ENCODE measurements around the gene KANSL1L. TPM values are rescaled to one million over a fixed set of nuclear protein-coding genes. Genes with fewer than 3 reads are reported as not detected.

The KANSL1L gene
- total and polyA plus RNA-seq, 10 of the 15 experiments (the other 5 are each of a cell fraction or from before 2014, with no cell fraction given) = 1.2 to 9.5 (median 3.7) TPM

DNA sequence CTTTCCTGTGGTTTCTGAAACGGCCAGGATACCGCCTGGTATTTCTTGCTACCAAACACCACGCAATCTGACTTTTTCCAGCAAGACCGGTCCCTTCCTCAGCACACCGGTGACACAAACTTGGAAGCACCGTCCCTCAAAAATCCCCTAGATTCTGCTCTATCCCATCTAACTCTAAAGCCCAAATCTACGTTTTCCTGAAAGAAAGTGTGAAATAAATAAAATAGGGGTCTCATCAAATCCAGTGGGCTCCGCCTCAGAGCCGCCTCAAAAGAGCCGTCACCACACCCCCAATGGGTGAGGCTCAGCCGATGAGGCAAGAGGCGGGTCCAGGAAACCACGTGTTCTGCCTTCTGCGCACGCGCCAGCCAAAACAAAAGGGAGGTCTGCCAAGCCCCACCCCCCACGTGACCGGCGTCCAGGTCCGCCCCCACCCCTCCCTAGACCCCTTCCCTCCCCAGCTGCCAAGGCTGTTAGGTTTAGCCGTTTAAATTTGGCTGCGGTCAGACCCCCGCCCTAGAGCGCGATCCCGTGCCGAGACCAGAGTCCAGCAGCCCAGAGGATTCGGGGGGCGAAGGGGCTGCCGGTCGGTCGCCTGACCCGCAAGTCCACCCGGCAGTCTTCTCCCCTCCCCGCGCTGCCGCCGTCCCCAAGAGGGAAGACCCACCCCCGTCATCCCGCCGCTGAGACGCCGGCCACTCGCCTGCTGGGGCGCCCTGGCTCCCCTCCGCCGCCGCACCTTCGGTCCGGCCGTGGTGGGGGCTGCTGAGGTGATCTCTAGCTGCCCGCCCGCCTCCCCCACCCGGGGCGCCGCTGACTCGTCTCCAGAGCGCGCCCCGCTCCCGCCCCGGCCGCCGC lies 534 bp downstream of the KANSL1L start (continued):
- TF ChIP-seq SKIL (IDR thresholded peaks at IDR 0.05; ENCODE audit: low read depth, poor library complexity, severe bottlenecking) (peak; percentile 30), SUPT20H (IDR thresholded peaks at IDR 0.05; ENCODE audit: borderline replicate concordance, control insufficient read depth, low read depth, low read length) (no peak), CBX5 (IDR thresholded peaks at IDR 0.05; ENCODE audit: low read depth) (no peak), ZBTB40 (IDR thresholded peaks at IDR 0.05; ENCODE audit: borderline replicate concordance) (no peak), ZNF207 (IDR thresholded peaks at IDR 0.05; ENCODE audit: borderline replicate concordance) (no peak), SMAD5 (IDR thresholded peaks at IDR 0.05; ENCODE audit: low read depth) (0 out of 2 replicates have a peak, but pooled peaks have one; percentile 30), IRF5 (IDR thresholded peaks at IDR 0.05; ENCODE audit: borderline replicate concordance) (no peak), PML (IDR thresholded peaks at IDR 0.05; ENCODE audit: low read length) (0 out of 2 replicates have a peak, but pooled peaks have one; percentile 53), YY1 (IDR thresholded peaks at IDR 0.05; ENCODE audit: low read depth, low read length) (0 out of 2 replicates have a peak, but pooled peaks have one; percentile 7), RCOR1 (conservative IDR thresholded peaks at IDR 0.05; ENCODE audit: low read depth, low read length) (no peak), PAX8 (IDR thresholded peaks at IDR 0.05) (no peak)
- TF ChIP-seq, protein P1, sequence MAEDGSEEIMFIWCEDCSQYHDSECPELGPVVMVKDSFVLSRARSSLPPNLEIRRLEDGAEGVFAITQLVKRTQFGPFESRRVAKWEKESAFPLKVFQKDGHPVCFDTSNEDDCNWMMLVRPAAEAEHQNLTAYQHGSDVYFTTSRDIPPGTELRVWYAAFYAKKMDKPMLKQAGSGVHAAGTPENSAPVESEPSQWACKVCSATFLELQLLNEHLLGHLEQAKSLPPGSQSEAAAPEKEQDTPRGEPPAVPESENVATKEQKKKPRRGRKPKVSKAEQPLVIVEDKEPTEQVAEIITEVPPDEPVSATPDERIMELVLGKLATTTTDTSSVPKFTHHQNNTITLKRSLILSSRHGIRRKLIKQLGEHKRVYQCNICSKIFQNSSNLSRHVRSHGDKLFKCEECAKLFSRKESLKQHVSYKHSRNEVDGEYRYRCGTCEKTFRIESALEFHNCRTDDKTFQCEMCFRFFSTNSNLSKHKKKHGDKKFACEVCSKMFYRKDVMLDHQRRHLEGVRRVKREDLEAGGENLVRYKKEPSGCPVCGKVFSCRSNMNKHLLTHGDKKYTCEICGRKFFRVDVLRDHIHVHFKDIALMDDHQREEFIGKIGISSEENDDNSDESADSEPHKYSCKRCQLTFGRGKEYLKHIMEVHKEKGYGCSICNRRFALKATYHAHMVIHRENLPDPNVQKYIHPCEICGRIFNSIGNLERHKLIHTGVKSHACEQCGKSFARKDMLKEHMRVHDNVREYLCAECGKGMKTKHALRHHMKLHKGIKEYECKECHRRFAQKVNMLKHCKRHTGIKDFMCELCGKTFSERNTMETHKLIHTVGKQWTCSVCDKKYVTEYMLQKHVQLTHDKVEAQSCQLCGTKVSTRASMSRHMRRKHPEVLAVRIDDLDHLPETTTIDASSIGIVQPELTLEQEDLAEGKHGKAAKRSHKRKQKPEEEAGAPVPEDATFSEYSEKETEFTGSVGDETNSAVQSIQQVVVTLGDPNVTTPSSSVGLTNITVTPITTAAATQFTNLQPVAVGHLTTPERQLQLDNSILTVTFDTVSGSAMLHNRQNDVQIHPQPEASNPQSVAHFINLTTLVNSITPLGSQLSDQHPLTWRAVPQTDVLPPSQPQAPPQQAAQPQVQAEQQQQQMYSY (CRISPR knock-in tag; IDR thresholded peaks at IDR 0.05) = no peak
- TF ChIP-seq, protein P2, sequence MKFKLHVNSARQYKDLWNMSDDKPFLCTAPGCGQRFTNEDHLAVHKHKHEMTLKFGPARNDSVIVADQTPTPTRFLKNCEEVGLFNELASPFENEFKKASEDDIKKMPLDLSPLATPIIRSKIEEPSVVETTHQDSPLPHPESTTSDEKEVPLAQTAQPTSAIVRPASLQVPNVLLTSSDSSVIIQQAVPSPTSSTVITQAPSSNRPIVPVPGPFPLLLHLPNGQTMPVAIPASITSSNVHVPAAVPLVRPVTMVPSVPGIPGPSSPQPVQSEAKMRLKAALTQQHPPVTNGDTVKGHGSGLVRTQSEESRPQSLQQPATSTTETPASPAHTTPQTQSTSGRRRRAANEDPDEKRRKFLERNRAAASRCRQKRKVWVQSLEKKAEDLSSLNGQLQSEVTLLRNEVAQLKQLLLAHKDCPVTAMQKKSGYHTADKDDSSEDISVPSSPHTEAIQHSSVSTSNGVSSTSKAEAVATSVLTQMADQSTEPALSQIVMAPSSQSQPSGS (IDR thresholded peaks at IDR 0.05; ENCODE audit: low read length) = no peak
